Measurements from ENCODE around the gene ANO7. TPM values are rescaled to one million over a fixed set of nuclear protein-coding genes. Genes with fewer than 3 reads are reported as not detected.

Gene ANO7
- total RNA-seq, 4 donors from 2014 or later = 0.59 TPM; not detected in 3

DNA sequence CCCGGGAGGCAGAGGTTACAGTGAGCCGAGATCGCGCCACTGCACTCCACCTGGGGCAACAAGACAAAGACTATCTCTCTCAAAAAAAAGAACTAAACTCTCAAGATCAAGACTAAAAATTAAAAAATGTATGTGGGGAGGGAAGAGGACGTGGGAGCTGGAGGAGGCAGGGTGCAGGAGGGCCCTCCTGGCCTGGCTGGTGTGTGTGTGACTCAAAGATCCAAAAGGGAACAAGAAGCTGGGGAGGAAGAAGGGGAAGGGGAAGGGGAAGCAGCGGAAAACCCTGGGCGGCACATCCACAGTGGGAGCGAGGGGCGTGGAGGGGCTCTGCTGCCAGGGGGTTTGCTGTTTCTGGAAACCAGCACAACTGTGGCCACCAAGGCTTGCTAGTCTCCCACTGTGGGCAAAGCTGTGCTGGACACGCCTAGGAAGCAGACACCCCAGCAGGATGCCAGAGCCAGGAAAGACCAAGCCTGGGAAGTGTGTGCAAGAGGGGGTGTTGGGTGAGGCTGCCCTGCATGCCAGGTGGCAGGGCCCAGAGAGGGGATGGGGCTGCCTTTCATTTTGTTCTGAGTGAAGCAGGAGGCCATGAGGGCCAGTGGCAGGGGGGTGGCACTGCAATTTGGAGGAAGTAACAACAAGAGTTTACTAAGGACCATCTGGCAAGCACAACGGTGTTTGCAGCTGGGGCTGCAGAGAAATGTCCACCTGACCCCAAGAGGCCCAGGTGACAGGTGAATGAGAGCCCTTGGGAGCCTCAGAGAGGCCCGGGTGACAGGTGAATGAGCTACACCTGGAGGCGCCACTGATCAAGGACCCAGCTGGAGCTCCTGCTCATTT is 44.5 kb downstream of the ANO7 start:
- DNase-seq = no peak
- intact Hi-C loops (cut with DNase I) = no loop called here
- TF ChIP-seq POLR2A (IDR thresholded peaks at IDR 0.05) = no peak
- TF ChIP-seq, protein P1, sequence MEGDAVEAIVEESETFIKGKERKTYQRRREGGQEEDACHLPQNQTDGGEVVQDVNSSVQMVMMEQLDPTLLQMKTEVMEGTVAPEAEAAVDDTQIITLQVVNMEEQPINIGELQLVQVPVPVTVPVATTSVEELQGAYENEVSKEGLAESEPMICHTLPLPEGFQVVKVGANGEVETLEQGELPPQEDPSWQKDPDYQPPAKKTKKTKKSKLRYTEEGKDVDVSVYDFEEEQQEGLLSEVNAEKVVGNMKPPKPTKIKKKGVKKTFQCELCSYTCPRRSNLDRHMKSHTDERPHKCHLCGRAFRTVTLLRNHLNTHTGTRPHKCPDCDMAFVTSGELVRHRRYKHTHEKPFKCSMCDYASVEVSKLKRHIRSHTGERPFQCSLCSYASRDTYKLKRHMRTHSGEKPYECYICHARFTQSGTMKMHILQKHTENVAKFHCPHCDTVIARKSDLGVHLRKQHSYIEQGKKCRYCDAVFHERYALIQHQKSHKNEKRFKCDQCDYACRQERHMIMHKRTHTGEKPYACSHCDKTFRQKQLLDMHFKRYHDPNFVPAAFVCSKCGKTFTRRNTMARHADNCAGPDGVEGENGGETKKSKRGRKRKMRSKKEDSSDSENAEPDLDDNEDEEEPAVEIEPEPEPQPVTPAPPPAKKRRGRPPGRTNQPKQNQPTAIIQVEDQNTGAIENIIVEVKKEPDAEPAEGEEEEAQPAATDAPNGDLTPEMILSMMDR (IDR thresholded peaks at IDR 0.05) = no peak
- 80 to 84% methylated on average over 11 to 12 of the region's 13 CpGs for WGBS, 2 donors
- H3K4me3 ChIP-seq = no peak overlapping the region
- peaks cover 84 to 100% (median 98%) of the 10 kb centered on the region in 3 donors for H3K36me3 ChIP-seq
- no peaks in the 10 kb centered on the region for H3K27me3 ChIP-seq
- H3K27ac ChIP-seq = no peak overlapping the region
- no peaks in the 10 kb centered on the region for H3K4me1 ChIP-seq
- H3K9me3 ChIP-seq = no peaks in the 10 kb centered on the region

- 92 to 98% methylated on average over 13 to 19 of the region's 21 CpGs for WGBS, 2 donors
- TF ChIP-seq POLR2A (IDR thresholded peaks at IDR 0.05) = no peak
- TF ChIP-seq, protein P1 (IDR thresholded peaks at IDR 0.05) = no peak
- no peak for DNase-seq
Observed at GRCh38 chr2:241234066-241234790, 45.8 kb downstream of the ANO7 start.

GRCh38 chr2:241234962-241235740 is 46.7 kb downstream of the ANO7 start:
- DNase-seq = no peak
- H3K4me3 ChIP-seq = no peak overlapping the region
- no peaks in the 10 kb centered on the region for H3K27me3 ChIP-seq
- no peaks in the 10 kb centered on the region for H3K9me3 ChIP-seq
- no peak overlapping the region for H3K27ac ChIP-seq
- H3K4me1 ChIP-seq = no peaks in the 10 kb centered on the region
- no peak for TF ChIP-seq POLR2A (IDR thresholded peaks at IDR 0.05)
- TF ChIP-seq, protein P1 (IDR thresholded peaks at IDR 0.05) = no peak
- intact Hi-C loops (cut with DNase I) = no loop called here
- H3K36me3 ChIP-seq = peaks cover 83 to 100% (median 98%) of the 10 kb centered on the region in 3 donors
- WGBS, 2 donors = 74 to 89% methylated on average over 17 to 21 of the region's 26 CpGs

More at GRCh38 chr2:241234066-241234790, 45.8 kb downstream of the ANO7 start:
- Histone ChIP-seq H3K36me3 (peaks cover 83 to 100% (median 98%) of the 10 kb centered on the region in 3 donors), H3K4me1 (no peaks in the 10 kb centered on the region), H3K27ac (no peak overlapping the region), H3K4me3 (no peak overlapping the region), H3K27me3 (no peaks in the 10 kb centered on the region), H3K9me3 (no peaks in the 10 kb centered on the region)
- intact Hi-C loops (cut with DNase I) = no loop called here

- no peak overlapping the region for H3K27ac ChIP-seq
- TF ChIP-seq, protein P1 (IDR thresholded peaks at IDR 0.05) = no peak
- no peak for TF ChIP-seq POLR2A (IDR thresholded peaks at IDR 0.05)
Observed at GRCh38 chr2:241235859-241236593, 47.5 kb downstream of the ANO7 start.

More at GRCh38 chr2:241235859-241236593, 47.5 kb downstream of the ANO7 start:
- DNase-seq = no peak
- Histone ChIP-seq H3K27me3 (no peaks in the 10 kb centered on the region), H3K9me3 (no peaks in the 10 kb centered on the region), H3K4me3 (no peak overlapping the region), H3K36me3 (peaks cover 81 to 100% (median 98%) of the 10 kb centered on the region in 3 donors), H3K4me1 (no peaks in the 10 kb centered on the region)
- intact Hi-C loops (cut with DNase I) = no loop called here
- WGBS, 2 donors = 89 to 90% methylated on average over 14 to 21 of the region's 30 CpGs
